HEK293 (cell line): Measurements from ENCODE around the gene PURB.
A peak's percentile ranks its signal among the peaks of the same experiment; 100 is the strongest.

Experiments
- CTCF ChIA-PET: fragments of 350-600 bp; formaldehyde crosslinking; extraction: SDS; loops from one replicate; lab custom pipeline; 2021; ENCODE audit warnings: antibody characterized with exemption; lab: Yijun Ruan, JAX
- POLR2A ChIA-PET: fragments of 300-600 bp; formaldehyde crosslinking; extraction: SDS; loops from one replicate; lab custom pipeline; 2020; ENCODE audit warnings: antibody characterized with exemption, inconsistent platforms; lab: Yijun Ruan, JAX
- H3K27ac ChIP-seq: fragments of 200-500 bp; sonication (Bioruptor generic); 2 replicates; pipeline ENCODE4 v1.5.1; 2014; ENCODE audit warnings: low read depth, low read length, control low read depth, inconsistent platforms; ENCODE audit errors: extremely low read depth
- H3K36me3 ChIP-seq, 2 experiments: fragments of 200-500 bp in 1 of 2; sonication (Bioruptor generic) in 1 of 2; 1 replicate in 1 of 2; 2 replicates in 1 of 2; pipeline ENCODE4 v1.5.1; 2014 to 2017; ENCODE audit warnings: inconsistent platforms in 2 of 2, low read length in 2 of 2; ENCODE audit not compliant: control insufficient read depth in 2 of 2, insufficient read depth in 1 of 2
- H3K4me1 ChIP-seq: fragments of 200-500 bp; sonication (Bioruptor generic); 2 replicates; pipeline ENCODE4 v1.5.1; 2014; ENCODE audit warnings: mild to moderate bottlenecking, low read length, inconsistent platforms; ENCODE audit not compliant: control insufficient read depth, insufficient read depth
- H3K4me3 ChIP-seq: 2 replicates; pipeline ENCODE4 v1.5.1; 2011; ENCODE audit warnings: low read depth, mild to moderate bottlenecking, control low read depth, low read length, moderate library complexity
- H3K9me3 ChIP-seq: fragments of 200-500 bp; sonication (Bioruptor generic); 2 replicates; pipeline ENCODE4 v1.5.1; 2014; ENCODE audit warnings: low read depth, low read length, inconsistent platforms; ENCODE audit not compliant: control insufficient read depth, insufficient read depth
- GLIS1 ChIP-seq: fragments of 450-650 bp; formaldehyde crosslinking; IDR thresholded peaks from 2 replicates; pipeline ENCODE4 v1.5.1; 2016; ENCODE audit warnings: missing biosample characterization, missing genetic modification characterization
- GLIS2 ChIP-seq: fragments of 450-650 bp; formaldehyde crosslinking; IDR thresholded peaks from 2 replicates; pipeline ENCODE4 v1.5.1; 2016; ENCODE audit warnings: missing biosample characterization, missing genetic modification characterization
- HOXA7 ChIP-seq: sonication (generic); formaldehyde crosslinking; IDR thresholded peaks from 2 replicates; pipeline ENCODE4 v1.8.1; 2022; ENCODE audit warnings: missing genetic modification reagents, borderline replicate concordance
- KLF16 ChIP-seq: fragments of 450-650 bp; formaldehyde crosslinking; IDR thresholded peaks from 2 replicates; pipeline ENCODE4 v1.5.1; 2017; ENCODE audit warnings: missing biosample characterization, missing genetic modification characterization
- SP3 ChIP-seq: fragments of 450-650 bp; formaldehyde crosslinking; IDR thresholded peaks from 2 replicates; pipeline ENCODE4 v1.5.1; 2016; ENCODE audit warnings: missing biosample characterization, missing genetic modification characterization
- ZBTB20 ChIP-seq: fragments of 450-650 bp; formaldehyde crosslinking; IDR thresholded peaks from 2 replicates; pipeline ENCODE4 v1.5.1; 2016; ENCODE audit warnings: missing biosample characterization, missing genetic modification characterization
- ZBTB8A ChIP-seq: fragments of 450-650 bp; formaldehyde crosslinking; IDR thresholded peaks from 2 replicates; pipeline ENCODE4 v1.5.1; 2016; ENCODE audit warnings: missing biosample characterization, missing genetic modification characterization
- ZNF341 ChIP-seq: fragments of 450-650 bp; formaldehyde crosslinking; IDR thresholded peaks from 2 replicates; pipeline ENCODE4; 2016; ENCODE audit warnings: low read depth, missing biosample characterization, missing genetic modification characterization
- ZNF350 ChIP-seq: fragments of 450-650 bp; formaldehyde crosslinking; IDR thresholded peaks from 2 replicates; pipeline ENCODE4 v1.5.0; 2017; ENCODE audit warnings: missing biosample characterization, mild to moderate bottlenecking, missing genetic modification characterization
- ZNF501 ChIP-seq: fragments of 450-650 bp; formaldehyde crosslinking; IDR thresholded peaks from 2 replicates; pipeline ENCODE4 v1.5.1; 2016; ENCODE audit warnings: missing biosample characterization, missing genetic modification characterization
- ZNF510 ChIP-seq: fragments of 450-650 bp; formaldehyde crosslinking; IDR thresholded peaks from 2 replicates; pipeline ENCODE4 v1.5.1; 2018; ENCODE audit warnings: mild to moderate bottlenecking, missing genetic modification characterization, missing biosample characterization; ENCODE audit not compliant: insufficient replicate concordance
- ZNF600 ChIP-seq: fragments of 450-650 bp; formaldehyde crosslinking; IDR thresholded peaks from 2 replicates; pipeline ENCODE4 v1.5.1; 2016; ENCODE audit warnings: missing biosample characterization, missing genetic modification characterization
- ZNF660 ChIP-seq: fragments of 450-650 bp; IDR thresholded peaks from 2 replicates; pipeline ENCODE4 v1.5.1; 2018; ENCODE audit warnings: missing biosample characterization, mild to moderate bottlenecking, missing genetic modification characterization
- ZNF76 ChIP-seq: fragments of 450-650 bp; formaldehyde crosslinking; IDR thresholded peaks from 2 replicates; pipeline ENCODE4; 2016; ENCODE audit warnings: low read depth, missing biosample characterization, missing genetic modification characterization, borderline replicate concordance
- ZSCAN30 ChIP-seq: fragments of 450-650 bp; IDR thresholded peaks from 2 replicates; pipeline ENCODE4 v1.5.1; 2018; ENCODE audit warnings: missing biosample characterization, mild to moderate bottlenecking, missing genetic modification characterization, moderate library complexity
- ZXDB ChIP-seq: fragments of 450-650 bp; formaldehyde crosslinking; IDR thresholded peaks from 2 replicates; pipeline ENCODE4 v1.5.1; 2016; ENCODE audit warnings: missing biosample characterization, missing genetic modification characterization
- TF ChIP-seq, protein P1 (sequence below): fragments of 450-650 bp; formaldehyde crosslinking; IDR thresholded peaks from 2 replicates; pipeline ENCODE4 v1.5.1; 2016; ENCODE audit warnings: missing biosample characterization, missing genetic modification characterization
- TF ChIP-seq, protein P2 (sequence below): fragments of 450-650 bp; formaldehyde crosslinking; IDR thresholded peaks from 2 replicates; pipeline ENCODE4 v1.5.1; 2017; ENCODE audit warnings: missing biosample characterization, missing genetic modification characterization
- TF ChIP-seq, protein P3 (sequence below): fragments of 450-650 bp; formaldehyde crosslinking; IDR thresholded peaks from 2 replicates; pipeline ENCODE4 v1.5.1; 2016; ENCODE audit warnings: missing biosample characterization, missing genetic modification characterization
- TF ChIP-seq, protein P4 (sequence below): fragments of 450-650 bp; formaldehyde crosslinking; optimal IDR thresholded peaks from 2 replicates; pipeline ENCODE3; 2016; ENCODE audit warnings: missing biosample characterization, mild to moderate bottlenecking, missing genetic modification characterization
- TF ChIP-seq, protein P5 (sequence below): fragments of 450-650 bp; formaldehyde crosslinking; IDR thresholded peaks from 2 replicates; pipeline ENCODE4 v1.5.1; 2016; ENCODE audit warnings: missing biosample characterization, missing genetic modification characterization

PURB gene

DNA sequence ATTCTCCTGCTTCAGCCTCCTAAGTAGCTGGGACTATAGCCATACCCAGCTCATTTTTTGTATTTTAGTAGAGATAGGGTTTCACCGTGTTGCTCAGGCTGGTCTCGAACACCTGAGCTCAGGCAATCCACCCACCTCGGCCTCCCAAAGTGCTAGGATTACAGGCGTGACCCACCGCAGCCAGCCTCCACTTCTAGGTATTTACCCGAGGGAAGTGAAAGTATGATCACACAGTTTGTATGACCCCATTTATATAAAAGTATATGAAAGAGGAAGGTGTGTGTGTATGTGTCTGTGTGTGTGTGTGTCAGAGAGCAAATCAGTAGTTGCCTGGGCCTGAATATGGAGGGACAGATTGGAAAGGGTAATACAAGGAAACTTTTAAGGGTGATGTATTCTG lies 2.0 kb upstream of the PURB start:
- CTCF ChIA-PET, result no interaction called here
- H3K9me3 ChIP-seq, result no peaks in the 10 kb centered on the region
- H3K36me3 ChIP-seq, result peaks cover 0 to 18% of the 10 kb centered on the region in 2 experiments; a peak in 2 of 3 replicates
- no peak overlapping the region for H3K4me3 ChIP-seq
- no peak overlapping the region for H3K27ac ChIP-seq
- TF ChIP-seq HOXA7 (no peak), ZNF510 (no peak)
- TF ChIP-seq, protein P1, sequence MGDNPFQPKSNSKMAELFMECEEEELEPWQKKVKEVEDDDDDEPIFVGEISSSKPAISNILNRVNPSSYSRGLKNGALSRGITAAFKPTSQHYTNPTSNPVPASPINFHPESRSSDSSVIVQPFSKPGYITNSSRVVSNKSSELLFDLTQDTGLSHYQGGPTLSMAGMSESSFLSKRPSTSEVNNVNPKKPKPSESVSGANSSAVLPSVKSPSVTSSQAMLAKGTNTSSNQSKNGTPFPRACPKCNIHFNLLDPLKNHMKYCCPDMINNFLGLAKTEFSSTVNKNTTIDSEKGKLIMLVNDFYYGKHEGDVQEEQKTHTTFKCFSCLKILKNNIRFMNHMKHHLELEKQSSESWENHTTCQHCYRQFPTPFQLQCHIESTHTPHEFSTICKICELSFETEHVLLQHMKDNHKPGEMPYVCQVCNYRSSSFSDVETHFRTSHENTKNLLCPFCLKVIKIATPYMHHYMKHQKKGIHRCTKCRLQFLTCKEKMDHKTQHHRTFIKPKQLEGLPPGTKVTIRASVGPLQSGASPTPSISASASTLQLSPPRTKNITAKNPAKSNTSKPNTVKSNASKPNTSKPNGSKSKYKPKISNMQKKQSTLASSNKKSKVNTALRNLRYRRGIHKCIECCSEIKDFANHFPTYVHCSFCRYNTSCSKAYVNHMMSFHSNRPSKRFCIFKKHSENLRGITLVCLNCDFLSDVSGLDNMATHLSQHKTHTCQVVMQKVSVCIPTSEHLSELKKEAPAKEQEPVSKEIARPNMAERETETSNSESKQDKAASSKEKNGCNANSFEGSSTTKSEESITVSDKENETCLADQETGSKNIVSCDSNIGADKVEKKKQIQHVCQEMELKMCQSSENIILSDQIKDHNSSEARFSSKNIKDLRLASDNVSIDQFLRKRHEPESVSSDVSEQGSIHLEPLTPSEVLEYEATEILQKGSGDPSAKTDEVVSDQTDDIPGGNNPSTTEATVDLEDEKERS (tag by site-specific recombination), result no peak
- POLR2A ChIA-PET, result interaction anchor here (1.0 to 3.6 kb wide), 2 partner anchors 39 kb away, joined by 4 to 33 read pairs; partner anchors contain the start of gene H2AZ2
- H3K4me1 ChIP-seq, result no peaks in the 10 kb centered on the region

DNA sequence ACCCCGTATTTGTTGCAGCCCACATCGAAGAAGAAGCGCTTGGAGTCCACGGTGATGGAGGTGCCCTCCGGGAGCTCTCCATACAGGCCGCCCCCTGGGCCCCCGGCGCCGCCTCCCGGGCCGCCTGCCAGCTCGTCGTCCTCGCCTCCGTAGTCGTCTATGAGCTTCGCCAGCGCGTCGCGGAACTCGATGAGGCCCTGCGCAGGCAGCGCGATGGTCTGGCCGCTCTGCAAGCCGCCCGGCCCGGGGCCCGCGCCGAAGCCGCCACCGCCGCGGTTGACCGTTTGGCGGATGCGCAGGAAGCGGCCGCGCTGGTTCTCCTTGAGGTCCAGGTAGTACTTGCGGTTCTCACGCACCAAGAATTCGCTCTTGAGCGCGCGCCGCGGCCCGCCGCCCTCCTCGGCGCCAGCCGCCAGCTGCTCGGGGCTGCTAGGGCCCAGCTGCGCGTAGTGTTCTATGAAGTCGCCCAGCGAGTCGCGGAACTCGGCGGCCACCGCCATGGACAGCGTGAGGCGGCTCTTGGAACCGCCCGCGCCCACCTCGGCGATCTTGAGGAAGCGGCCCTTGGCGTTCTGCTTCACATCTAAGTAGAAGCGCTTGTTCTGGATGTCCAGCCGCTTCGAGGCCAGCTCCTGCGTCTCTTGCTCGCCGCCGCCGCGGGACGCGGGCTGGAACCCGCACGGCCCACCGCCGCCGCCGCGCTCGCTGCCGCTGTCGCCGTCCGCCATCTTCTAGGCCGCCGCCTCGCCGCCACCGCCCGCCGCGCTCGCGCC lies 523 bp downstream of the PURB start:
- Histone ChIP-seq H3K36me3 (peaks cover 0 to 36% of the 10 kb centered on the region in 2 experiments; a peak in 2 of 3 replicates), H3K4me3 (peak overlapping the region; percentile 93), H3K4me1 (peaks cover 11% of the 10 kb centered on the region), H3K9me3 (no peaks in the 10 kb centered on the region), H3K27ac (peak overlapping the region; percentile 87)
- ChIA-PET CTCF (interaction anchor here (0.6 to 2.0 kb wide), 8 partner anchors 16 to 984 kb away, joined by 3 to 10 read pairs (median 3); no protein-coding TSS in a partner anchor), POLR2A (interaction anchor here (0.6 to 3.6 kb wide), 14 partner anchors 8 to 310 kb away, joined by 3 to 33 read pairs (median 4); partner anchors contain the start of genes CCM2, H2AZ2, OGDH and TMED4)
- TF ChIP-seq GLIS2 (tag by site-specific recombination), result peak; percentile 89
- peak; percentile 12; the same call in 1 of the 2 replicates for TF ChIP-seq ZNF76 (tag by site-specific recombination)
- TF ChIP-seq ZXDB (tag by site-specific recombination), result peak; percentile 43; the same call in 1 of the 2 replicates
- peak; percentile 45; the same call in 1 of the 2 replicates for TF ChIP-seq ZNF600 (tag by site-specific recombination)
- TF ChIP-seq ZNF660 (tag by site-specific recombination), result peak; percentile 57; the same call in 1 of the 2 replicates
- TF ChIP-seq ZSCAN30 (tag by site-specific recombination), result peak; percentile 43
- no peak for TF ChIP-seq ZNF350 (tag by site-specific recombination)
- TF ChIP-seq KLF16 (tag by site-specific recombination), result peak; percentile 49; the same call in 1 of the 2 replicates
- peak; percentile 51 for TF ChIP-seq SP3
- TF ChIP-seq, protein P2, sequence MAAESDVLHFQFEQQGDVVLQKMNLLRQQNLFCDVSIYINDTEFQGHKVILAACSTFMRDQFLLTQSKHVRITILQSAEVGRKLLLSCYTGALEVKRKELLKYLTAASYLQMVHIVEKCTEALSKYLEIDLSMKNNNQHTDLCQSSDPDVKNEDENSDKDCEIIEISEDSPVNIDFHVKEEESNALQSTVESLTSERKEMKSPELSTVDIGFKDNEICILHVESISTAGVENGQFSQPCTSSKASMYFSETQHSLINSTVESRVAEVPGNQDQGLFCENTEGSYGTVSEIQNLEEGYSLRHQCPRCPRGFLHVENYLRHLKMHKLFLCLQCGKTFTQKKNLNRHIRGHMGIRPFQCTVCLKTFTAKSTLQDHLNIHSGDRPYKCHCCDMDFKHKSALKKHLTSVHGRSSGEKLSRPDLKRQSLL, result peak; percentile 46; the same call in 1 of the 2 replicates
- TF ChIP-seq ZBTB8A (tag by site-specific recombination), result 0 out of 2 replicates have a peak, but pooled peaks have one; percentile 21
- TF ChIP-seq ZNF341, result peak; percentile 29; the same call in 1 of the 2 replicates
- TF ChIP-seq, protein P3, sequence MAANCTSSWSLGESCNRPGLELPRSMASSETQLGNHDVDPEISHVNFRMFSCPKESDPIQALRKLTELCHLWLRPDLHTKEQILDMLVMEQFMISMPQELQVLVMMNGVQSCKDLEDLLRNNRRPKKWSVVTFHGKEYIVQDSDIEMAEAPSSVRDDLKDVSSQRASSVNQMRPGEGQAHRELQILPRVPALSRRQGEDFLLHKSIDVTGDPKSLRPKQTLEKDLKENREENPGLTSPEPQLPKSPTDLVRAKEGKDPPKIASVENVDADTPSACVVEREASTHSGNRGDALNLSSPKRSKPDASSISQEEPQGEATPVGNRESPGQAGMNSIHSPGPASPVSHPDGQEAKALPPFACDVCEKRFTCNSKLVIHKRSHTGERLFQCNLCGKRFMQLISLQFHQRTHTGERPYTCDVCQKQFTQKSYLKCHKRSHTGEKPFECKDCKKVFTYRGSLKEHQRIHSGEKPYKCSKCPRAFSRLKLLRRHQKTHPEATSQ (tag by site-specific recombination), result 0 out of 2 replicates have a peak, but pooled peaks have one; percentile 35
- TF ChIP-seq, protein P4, sequence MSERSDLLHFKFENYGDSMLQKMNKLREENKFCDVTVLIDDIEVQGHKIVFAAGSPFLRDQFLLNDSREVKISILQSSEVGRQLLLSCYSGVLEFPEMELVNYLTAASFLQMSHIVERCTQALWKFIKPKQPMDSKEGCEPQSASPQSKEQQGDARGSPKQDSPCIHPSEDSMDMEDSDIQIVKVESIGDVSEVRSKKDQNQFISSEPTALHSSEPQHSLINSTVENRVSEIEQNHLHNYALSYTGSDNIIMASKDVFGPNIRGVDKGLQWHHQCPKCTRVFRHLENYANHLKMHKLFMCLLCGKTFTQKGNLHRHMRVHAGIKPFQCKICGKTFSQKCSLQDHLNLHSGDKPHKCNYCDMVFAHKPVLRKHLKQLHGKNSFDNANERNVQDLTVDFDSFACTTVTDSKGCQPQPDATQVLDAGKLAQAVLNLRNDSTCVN (tag by site-specific recombination), result peak; percentile 87
- TF ChIP-seq, protein P5, sequence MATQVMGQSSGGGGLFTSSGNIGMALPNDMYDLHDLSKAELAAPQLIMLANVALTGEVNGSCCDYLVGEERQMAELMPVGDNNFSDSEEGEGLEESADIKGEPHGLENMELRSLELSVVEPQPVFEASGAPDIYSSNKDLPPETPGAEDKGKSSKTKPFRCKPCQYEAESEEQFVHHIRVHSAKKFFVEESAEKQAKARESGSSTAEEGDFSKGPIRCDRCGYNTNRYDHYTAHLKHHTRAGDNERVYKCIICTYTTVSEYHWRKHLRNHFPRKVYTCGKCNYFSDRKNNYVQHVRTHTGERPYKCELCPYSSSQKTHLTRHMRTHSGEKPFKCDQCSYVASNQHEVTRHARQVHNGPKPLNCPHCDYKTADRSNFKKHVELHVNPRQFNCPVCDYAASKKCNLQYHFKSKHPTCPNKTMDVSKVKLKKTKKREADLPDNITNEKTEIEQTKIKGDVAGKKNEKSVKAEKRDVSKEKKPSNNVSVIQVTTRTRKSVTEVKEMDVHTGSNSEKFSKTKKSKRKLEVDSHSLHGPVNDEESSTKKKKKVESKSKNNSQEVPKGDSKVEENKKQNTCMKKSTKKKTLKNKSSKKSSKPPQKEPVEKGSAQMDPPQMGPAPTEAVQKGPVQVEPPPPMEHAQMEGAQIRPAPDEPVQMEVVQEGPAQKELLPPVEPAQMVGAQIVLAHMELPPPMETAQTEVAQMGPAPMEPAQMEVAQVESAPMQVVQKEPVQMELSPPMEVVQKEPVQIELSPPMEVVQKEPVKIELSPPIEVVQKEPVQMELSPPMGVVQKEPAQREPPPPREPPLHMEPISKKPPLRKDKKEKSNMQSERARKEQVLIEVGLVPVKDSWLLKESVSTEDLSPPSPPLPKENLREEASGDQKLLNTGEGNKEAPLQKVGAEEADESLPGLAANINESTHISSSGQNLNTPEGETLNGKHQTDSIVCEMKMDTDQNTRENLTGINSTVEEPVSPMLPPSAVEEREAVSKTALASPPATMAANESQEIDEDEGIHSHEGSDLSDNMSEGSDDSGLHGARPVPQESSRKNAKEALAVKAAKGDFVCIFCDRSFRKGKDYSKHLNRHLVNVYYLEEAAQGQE (tag by site-specific recombination), result peak; percentile 69
- TF ChIP-seq GLIS1, result 0 out of 2 replicates have a peak, but pooled peaks have one; percentile 43
- peak; percentile 63; the same call in 1 of the 2 replicates for TF ChIP-seq ZBTB20 (tag by site-specific recombination)
- no peak for TF ChIP-seq ZNF501 (tag by site-specific recombination)
